ENCODE data around the gene GLIS2. TPM values are rescaled to one million over a fixed set of nuclear protein-coding genes. Genes with fewer than 3 reads are reported as not detected.

GLIS2 gene
- total RNA-seq (10.4 and 14.5 TPM in 2 replicates), polyA plus RNA-seq (10.3 and 15.4 TPM in 2 replicates)

DNA sequence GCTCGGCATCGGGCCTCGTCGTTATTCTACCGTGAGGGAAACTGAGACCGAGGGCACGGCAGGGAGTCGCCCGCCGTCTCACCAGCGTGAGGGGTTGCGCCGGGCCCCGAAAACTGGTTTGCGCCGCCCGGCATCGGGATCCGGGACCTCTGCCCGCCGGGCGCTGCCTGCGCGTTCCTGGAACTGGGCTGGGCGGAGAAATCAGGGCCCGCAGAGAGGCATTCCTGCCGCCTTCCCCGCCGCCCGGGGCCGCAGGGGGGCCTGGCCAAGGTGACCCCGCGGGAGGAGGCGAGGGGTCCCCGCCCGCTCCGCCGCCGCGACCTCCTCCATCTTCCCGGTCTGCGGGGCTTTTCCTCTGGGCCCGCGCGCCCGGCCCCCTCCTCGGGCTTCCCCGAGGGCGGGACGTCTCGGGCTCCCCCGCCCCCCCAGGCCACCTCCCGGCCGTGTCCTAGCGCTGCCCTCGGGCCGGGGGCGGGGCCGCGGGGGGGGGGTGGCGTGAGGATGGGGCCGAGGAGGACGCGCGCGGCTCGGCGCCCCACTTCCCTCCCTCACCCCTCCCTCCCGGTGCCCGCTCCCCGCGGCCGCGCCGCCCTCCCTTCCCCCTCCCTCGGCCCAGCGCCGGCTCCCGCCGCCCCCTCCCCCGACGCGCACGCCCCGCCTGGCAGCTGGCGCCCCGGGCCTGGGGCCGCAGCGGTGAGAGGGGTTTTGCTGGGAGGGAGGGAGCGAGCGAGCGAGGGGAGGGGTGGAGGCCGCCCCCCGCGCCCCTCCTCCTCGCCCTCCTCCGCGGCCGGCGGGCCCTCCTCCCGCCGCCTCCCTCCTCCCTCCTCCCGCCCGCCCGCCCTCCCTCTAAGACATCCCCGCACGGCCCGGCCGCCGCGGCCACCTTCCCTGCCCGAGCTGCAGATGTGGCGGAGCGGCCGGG lies at the start of gene GLIS2:
Gene GLIS2, plus strand, starts transcription at position 882 of the 922 bp plus-strand sequence. CDS start 16,214 bp downstream, outside the sequence.
- H3K27ac ChIP-seq = peak within 1 kb of the TSS; percentile 87
- H3K9me3 ChIP-seq (ENCODE audit: low read depth) = no peaks in the 10 kb centered on the region
- H3K36me3 ChIP-seq = no peaks in the 10 kb centered on the region
- H3K27me3 ChIP-seq = no peaks in the 10 kb centered on the region
- TF ChIP-seq, protein P1, sequence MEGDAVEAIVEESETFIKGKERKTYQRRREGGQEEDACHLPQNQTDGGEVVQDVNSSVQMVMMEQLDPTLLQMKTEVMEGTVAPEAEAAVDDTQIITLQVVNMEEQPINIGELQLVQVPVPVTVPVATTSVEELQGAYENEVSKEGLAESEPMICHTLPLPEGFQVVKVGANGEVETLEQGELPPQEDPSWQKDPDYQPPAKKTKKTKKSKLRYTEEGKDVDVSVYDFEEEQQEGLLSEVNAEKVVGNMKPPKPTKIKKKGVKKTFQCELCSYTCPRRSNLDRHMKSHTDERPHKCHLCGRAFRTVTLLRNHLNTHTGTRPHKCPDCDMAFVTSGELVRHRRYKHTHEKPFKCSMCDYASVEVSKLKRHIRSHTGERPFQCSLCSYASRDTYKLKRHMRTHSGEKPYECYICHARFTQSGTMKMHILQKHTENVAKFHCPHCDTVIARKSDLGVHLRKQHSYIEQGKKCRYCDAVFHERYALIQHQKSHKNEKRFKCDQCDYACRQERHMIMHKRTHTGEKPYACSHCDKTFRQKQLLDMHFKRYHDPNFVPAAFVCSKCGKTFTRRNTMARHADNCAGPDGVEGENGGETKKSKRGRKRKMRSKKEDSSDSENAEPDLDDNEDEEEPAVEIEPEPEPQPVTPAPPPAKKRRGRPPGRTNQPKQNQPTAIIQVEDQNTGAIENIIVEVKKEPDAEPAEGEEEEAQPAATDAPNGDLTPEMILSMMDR (IDR thresholded peaks at IDR 0.05; ENCODE audit: low read depth, low read length) = no peak
- H3K4me3 ChIP-seq = peak within 1 kb of the TSS; percentile 99
- peaks cover 37% of the 10 kb centered on the region for H3K4me1 ChIP-seq (ENCODE audit: low read depth)
- DNase-seq (ENCODE audit: low read depth in 1 of 2, low spot score in 1 of 2) = peak; percentile 92 to 94

DNA sequence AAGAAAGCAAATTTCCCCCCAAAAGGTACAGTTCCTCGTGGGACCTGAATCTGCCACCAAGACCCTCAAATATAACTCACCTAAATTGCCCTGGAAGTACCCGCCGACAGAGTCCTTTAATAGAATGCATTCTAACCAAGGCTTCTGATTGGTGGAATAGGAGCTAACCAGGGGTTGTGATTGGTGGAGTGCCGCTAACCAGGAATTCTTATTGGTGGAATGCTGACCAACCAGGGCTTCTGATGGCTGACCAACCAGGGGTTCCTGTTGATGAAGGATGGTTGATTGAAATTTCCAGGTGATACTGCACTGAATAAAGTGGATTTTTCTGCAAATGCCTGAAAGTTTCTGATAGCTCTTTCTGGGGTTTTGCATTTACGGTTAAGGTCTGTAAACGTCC lies 49.5 kb upstream of the GLIS2 start:
- DNase-seq (ENCODE audit: low read depth in 1 of 2, low spot score in 1 of 2) = peak in 1 of 2 donors; percentile 18
- peaks cover 21% of the 10 kb centered on the region for H3K4me1 ChIP-seq (ENCODE audit: low read depth)

DNA sequence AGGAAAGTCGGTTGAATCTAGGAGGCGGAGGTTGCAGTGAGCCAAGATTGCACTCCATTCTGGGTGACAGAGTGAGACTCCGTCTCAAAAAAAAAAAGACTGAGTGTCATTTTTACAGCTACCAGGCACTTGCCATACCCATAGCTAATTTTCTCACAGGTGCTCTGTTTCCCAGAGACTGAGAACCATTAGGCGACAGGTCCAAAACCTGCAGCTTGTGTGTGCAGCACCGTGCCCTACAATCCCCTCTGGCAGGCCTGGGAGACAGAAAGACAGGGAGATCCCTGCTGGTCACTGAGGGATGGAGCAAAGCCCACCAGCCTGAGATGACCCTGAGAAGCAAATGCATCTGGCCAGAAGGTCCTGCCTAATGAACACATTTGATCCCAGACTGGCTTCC lies 45.8 kb upstream of the GLIS2 start:
- H3K27me3 ChIP-seq = no peaks in the 10 kb centered on the region
- H3K4me3 ChIP-seq = no peak overlapping the region
- no peak for DNase-seq (ENCODE audit: low read depth in 1 of 2, low spot score in 1 of 2)
- no peak overlapping the region for H3K27ac ChIP-seq
- no peaks in the 10 kb centered on the region for H3K9me3 ChIP-seq (ENCODE audit: low read depth)
- peaks cover 6% of the 10 kb centered on the region for H3K4me1 ChIP-seq (ENCODE audit: low read depth)
- TF ChIP-seq, protein P1 (IDR thresholded peaks at IDR 0.05; ENCODE audit: low read depth, low read length) = no peak
- no peaks in the 10 kb centered on the region for H3K36me3 ChIP-seq

More for the DNA sequence above, 49.5 kb upstream of the GLIS2 start:
- H3K27me3 ChIP-seq = no peaks in the 10 kb centered on the region
- no peak overlapping the region for H3K4me3 ChIP-seq
- no peaks in the 10 kb centered on the region for H3K9me3 ChIP-seq (ENCODE audit: low read depth)
- no peak overlapping the region for H3K27ac ChIP-seq
- TF ChIP-seq, protein P1 (IDR thresholded peaks at IDR 0.05; ENCODE audit: low read depth, low read length) = no peak
- peaks cover 4% of the 10 kb centered on the region for H3K36me3 ChIP-seq

DNA sequence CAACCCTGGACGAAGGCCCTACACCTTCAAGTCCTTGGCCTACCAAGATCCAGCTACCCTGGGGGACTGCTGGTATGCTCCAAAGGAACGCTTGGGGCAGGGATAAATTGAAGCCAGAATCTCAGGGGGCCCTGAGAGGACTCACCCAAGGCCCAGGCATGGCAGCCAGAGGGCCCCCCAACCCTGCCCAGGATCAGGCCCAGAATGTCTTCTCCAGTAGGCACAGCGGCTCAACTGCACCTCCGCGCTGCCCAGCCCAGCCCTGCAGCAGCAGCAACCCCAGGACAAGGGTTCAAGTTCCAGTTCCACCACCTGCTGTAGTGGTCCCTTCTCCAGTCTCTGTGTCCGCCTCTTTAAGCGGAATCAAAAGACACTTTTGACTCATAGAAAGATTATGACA lies 45.3 kb upstream of the GLIS2 start:
- H3K27me3 ChIP-seq = no peaks in the 10 kb centered on the region
- H3K4me1 ChIP-seq (ENCODE audit: low read depth) = peaks cover 6% of the 10 kb centered on the region
- TF ChIP-seq, protein P1 (IDR thresholded peaks at IDR 0.05; ENCODE audit: low read depth, low read length) = no peak
- H3K9me3 ChIP-seq (ENCODE audit: low read depth) = no peaks in the 10 kb centered on the region
- peak overlapping the region; percentile 93 for H3K4me3 ChIP-seq
- H3K27ac ChIP-seq = no peak overlapping the region
- H3K36me3 ChIP-seq = no peaks in the 10 kb centered on the region
- DNase-seq (ENCODE audit: low read depth in 1 of 2, low spot score in 1 of 2) = no peak

DNA sequence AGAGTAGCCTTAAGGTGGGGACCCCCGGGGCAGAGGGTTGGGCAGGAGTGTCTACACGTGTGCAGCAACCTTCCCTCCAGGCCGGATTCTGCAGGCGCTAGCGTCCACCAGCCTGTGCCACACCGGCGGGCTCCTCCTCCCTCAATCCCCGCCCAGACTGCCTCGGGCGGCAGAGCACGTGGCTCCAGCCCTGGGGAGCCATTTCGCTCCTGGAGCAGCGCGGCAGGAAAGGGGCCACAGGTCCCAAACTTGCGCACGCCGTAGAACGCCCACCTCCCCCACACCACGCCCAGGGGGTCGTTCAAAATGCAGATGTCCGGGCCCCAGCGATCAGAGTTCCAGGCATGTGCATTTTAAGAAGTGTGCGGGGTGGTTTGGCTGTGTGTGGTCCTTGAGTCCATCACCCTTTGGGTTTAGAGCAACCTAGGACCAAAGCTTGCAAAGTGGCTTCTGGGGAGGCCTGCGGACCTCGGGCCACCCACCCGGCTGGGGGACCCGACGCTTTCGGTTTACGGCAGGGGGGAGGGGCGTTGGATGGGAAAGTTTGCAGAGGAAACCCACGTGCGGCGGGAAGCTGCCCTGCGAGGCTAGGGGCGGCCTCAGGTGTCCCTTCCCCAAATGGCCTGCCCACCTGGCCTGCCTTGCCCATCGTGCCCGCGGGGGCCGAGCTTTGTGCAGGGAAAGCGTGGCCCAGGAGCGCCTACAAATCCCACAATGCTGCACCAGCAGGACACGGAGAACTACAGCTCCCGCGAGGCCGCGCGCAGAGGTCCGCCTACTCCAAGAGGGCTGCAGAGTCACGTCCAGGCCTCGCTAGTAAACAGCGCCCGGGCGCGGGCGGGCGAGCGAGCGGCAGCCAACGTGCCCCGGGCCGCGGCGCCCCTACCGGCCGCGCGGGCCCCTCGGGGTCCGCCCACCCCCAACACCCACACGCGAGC lies 44.4 kb upstream of the GLIS2 start:
- Histone ChIP-seq H3K27ac (peak overlapping the region; percentile 85), H3K27me3 (no peaks in the 10 kb centered on the region), H3K4me3 (peak overlapping the region; percentile 93), H3K9me3 (ENCODE audit: low read depth) (no peaks in the 10 kb centered on the region), H3K36me3 (no peaks in the 10 kb centered on the region), H3K4me1 (ENCODE audit: low read depth) (peaks cover 6% of the 10 kb centered on the region)
- peak; percentile 93 to 94 for DNase-seq (ENCODE audit: low read depth in 1 of 2, low spot score in 1 of 2)
- TF ChIP-seq, protein P1 (IDR thresholded peaks at IDR 0.05; ENCODE audit: low read depth, low read length) = no peak

Measured in cardiac muscle cell (in vitro differentiated cells and primary cell).